H4 (cell line): ENCODE data around the gene TRAF5. TPM values are rescaled to one million over a fixed set of nuclear protein-coding genes. Genes with fewer than 3 reads are reported as not detected.
A peak's percentile ranks its signal among the peaks of the same experiment; 100 is the strongest.
"Not testable (repeated sequence)": the region's sequence is repeated elsewhere in the genome, so short reads cannot be mapped to it uniquely, and the experiment has no call there.

Experiments used
- DNase-seq: peaks from one replicate; pipeline ENCODE4 v3.0.0-alpha.2; 2015; ENCODE audit warnings: low spot score
- total RNA-seq: library from RNA; depleted of rRNA; stranded (reverse); fragments of >200 nt; shearing (Covaris generic); gene quantifications from 2 replicates; pipeline ENCODE4 v1.2.3, GENCODE V29; 2014; rRNA removed

The TRAF5 gene, protein sequence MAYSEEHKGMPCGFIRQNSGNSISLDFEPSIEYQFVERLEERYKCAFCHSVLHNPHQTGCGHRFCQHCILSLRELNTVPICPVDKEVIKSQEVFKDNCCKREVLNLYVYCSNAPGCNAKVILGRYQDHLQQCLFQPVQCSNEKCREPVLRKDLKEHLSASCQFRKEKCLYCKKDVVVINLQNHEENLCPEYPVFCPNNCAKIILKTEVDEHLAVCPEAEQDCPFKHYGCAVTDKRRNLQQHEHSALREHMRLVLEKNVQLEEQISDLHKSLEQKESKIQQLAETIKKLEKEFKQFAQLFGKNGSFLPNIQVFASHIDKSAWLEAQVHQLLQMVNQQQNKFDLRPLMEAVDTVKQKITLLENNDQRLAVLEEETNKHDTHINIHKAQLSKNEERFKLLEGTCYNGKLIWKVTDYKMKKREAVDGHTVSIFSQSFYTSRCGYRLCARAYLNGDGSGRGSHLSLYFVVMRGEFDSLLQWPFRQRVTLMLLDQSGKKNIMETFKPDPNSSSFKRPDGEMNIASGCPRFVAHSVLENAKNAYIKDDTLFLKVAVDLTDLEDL
- 2.6 and 2.9 TPM in 2 replicates for total RNA-seq

GRCh38 chr1:211326528-211327345 lies at the start of gene TRAF5:
Gene TRAF5, plus strand, starts transcription at chr1:211326833. Its CDS starts 26,407 bp downstream, at chr1:211353240.
- peak; percentile 33 for DNase-seq

DNA sequence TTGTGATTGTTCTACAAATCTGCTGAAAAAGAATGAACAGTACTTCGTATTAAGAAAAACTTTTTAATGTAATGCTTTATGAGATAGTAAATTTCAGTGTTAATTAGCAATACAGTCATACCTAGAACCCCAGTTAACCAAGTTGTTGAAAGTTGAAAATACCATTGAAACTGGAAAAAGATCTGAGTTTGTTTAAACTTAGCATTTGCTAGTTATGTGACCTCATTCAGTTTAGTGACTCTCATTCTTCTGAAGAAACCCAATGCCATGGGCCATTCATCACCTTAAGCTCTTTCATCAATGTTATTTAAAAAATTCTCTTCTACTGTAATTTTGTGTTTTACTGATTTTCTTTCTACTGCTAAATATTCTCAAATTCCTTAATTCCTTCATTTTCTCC lies 47.3 kb upstream of the TRAF5 start:
- no peak for DNase-seq

DNA sequence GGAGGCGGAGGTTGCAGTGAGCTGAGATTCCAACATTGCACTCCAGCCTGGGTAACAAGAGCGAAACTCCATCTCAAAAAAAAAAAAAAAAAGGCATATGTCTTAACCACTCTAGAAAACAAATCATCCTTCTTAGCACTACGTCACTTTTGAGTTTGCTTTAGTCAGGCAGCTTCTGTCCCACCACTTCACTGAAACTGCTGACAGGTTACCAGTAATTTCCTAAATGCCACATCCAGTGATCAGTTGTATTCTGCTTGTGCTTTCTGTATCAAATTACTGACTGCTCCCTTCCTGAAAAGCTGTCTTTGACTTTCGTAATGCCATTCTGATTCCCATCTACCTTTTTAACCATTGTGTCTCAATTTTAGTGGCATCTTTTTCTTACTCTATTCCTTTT lies 45.7 kb upstream of the TRAF5 start:
- no peak for DNase-seq

DNA sequence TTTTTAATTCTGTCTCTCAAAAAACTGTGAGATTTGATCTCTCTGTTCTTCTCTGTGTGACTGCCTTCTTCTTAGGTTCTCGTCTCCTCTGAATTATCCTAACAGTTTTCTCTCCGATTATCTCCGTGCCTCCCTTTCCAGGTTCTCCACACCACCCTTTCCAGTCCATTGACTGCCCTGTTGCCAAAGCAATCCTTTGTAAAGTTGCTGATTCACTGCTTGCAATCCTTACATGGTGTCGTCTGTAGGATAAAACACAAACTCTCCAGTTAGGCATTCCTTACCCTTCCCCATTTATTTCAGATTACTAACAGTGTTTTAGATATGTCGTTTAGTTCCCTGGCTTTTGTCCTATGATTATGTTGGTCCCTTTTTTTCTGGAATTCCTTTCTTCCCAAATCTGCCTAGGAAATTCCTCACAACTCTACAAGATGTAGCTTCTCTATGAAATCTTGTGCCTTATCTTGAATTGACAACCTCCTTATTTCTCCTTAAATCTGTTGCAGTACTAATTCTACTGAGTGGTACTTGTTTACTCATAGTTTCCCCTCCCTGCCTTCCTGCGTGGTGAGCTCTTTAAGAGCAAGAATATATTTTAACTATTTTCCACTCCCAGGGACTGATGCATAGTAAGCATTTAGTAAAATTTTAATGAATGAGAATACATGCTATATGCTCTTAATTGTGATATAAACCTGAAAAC lies 45.2 kb upstream of the TRAF5 start:
- no peak for DNase-seq

DNA sequence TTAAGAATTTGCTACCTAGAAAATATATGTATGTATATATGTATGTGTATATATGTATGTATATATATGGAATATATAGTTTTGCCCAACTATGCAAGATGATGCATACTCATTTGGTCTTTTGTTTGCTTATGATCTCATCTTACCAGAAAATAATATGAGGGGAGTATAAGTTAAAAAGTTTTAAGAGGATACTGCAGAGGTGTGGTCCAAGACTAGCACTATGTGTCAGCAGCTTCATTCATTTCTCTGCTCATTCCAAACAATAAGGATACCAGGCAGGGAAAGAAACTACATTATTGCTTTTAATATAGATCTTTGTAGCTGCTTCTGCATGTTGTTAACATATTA lies 44.6 kb upstream of the TRAF5 start:
- DNase-seq: no peak

- no peak for DNase-seq
Observed at GRCh38 chr1:211285196-211285595, 41.4 kb upstream of the TRAF5 start.

DNA sequence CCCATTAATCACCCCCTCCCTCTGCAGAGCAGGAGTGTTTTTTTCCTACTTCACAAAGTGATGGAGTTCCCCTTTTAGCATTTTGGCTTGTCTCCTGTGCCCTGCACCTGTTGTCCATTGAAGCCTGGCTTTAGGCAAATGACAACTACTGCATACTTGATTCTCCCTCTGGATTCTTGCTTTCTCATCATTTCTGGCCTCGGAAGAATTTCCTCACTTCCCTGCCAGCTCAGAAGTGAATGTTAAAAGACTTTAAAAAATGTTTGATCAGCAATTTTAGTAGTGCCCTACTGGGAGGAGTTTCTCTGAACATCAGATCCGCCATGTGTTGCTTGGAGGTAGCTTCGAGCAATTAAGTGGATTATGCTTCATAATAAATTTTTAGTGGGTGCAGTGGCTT lies 39.4 kb upstream of the TRAF5 start:
- no peak for DNase-seq

- DNase-seq: no peak
Observed at GRCh38 chr1:211292411-211292810, 34.2 kb upstream of the TRAF5 start.

DNA sequence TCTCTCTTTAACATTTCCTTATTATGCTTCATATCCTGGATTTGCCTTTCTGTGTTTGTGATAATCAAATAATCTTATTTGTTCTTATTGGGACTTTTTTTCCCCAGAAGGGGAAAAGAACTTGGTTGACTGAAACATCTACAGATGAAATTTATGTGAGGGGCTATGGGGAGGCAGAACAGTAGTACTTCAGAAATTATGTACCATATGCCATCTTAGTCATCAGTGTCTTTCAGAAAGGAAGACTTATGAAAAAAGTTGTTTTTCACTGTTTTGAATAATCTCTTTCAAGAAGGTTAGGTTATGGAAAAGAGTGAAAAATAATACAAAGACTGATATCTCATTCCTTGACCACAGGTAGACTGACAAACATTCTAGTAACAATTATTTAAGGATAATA lies 30.2 kb upstream of the TRAF5 start:
- DNase-seq: no peak

GRCh38 chr1:211305044-211305443 lies 21.6 kb upstream of the TRAF5 start:
- DNase-seq: no peak

GRCh38 chr1:211309617-211310016 lies 17.0 kb upstream of the TRAF5 start:
- no peak for DNase-seq

- DNase-seq: no peak
Observed at GRCh38 chr1:211313392-211313791, 13.2 kb upstream of the TRAF5 start.

GRCh38 chr1:211318576-211319280 lies 7.9 kb upstream of the TRAF5 start:
- DNase-seq: no peak

GRCh38 chr1:211319892-211320291 lies 6.7 kb upstream of the TRAF5 start:
- no peak for DNase-seq

GRCh38 chr1:211320980-211321379 lies 5.7 kb upstream of the TRAF5 start:
- no peak for DNase-seq

DNA sequence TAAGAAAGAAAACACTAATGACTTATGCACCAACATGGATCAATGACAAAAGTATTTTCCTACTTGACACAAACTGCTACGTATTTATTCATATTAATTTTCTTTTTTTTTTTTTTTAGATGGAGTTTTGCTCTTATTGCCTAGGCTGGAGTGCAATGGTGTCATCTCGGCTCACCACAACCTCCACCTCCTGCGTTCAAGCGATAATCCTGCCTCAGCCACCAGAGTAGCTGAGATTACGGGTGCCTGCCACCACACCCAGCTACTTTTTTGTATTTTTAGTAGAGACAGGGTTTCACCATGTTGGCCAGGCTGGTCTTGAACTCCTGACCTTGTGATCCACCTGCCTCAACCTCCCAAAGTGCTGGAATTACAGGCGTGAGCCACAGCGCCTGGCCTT lies 5.0 kb upstream of the TRAF5 start:
- DNase-seq: not testable (repeated sequence)

DNA sequence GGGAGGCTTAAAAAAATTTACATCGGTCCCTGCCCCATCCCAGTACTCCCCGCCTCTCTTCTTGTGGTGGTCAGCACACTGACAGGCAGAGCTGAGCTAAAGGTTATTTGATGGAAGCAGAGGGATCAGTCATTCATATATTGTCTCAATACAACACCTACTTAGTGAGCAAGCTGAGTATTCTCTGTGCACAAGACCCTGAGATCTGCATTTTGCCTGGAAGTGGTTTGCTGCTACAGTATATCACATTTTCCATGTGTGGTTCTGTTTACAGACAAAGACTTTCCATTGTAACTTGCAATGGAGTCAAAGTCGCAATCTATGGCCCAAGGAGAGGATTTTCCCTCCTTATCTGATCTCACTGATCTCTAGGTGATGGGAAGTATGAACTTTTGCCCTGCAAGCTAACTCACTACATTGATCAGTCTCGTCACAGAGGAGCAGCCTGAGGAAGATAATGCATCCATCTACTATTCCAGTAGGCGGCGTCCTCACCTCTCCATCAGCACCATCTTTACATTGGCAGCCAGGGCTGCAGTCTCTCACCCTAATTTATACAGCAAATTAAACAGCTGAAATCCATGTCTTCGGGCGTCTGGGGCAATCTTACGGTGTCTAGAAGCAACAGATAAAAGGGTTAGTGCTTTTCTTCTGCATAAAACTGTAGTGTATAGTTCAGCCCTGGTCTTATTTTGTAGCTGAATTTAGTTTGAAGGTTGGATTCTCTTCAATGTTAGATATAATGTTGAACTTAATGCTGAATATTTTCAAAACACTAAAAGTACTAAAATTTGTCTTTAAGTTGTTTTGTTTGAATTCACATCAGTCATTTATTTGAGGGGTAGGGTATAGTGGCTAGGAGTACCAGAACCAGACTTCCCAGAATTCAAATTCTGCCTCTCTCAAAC lies 3.2 kb upstream of the TRAF5 start:
- peak; percentile 57 for DNase-seq

GRCh38 chr1:211324992-211325775 lies 1.4 kb upstream of the TRAF5 start:
- no peak for DNase-seq

DNA sequence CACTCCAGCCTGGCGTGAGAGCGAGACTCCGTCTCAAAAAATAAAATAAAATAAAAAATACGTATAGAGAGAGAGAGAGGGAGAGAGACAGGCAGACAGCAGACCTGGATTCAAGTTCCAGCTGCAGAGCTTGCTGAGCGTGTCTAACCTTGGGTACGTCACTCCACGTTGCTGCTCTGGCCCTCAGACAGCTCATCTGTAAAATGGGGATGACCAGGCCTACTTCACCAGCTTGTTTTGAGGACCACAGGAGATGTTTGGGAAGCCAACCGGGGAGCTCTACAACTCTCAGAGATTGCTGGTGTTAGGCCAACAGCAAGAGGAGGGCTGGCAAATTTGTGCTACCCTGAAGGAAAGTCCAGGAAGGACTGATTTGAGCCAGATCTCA lies 499 bp upstream of the TRAF5 start:
- no peak for DNase-seq
